OCI-LY3 (cell line): ENCODE data around the gene MTHFD1.

Experiments
- H2AFZ ChIP-seq: fragments of 200-600, 300-600 bp; shearing (Covaris generic); 2 replicates; pipeline ENCODE4 v1.6.0; 2014; ENCODE audit warnings: antibody characterized with exemption, low read depth, low read length
- H3K27ac ChIP-seq: fragments of 200-600, 300-600 bp; sonication (generic); 2 replicates; pipeline ENCODE4 v1.5.1; 2014; ENCODE audit warnings: mild to moderate bottlenecking, low read length, moderate library complexity, mixed read lengths
- H3K27me3 ChIP-seq: fragments of 200-600, 300-600 bp; sonication (generic); 2 replicates; pipeline ENCODE4 v1.6.1; 2014; ENCODE audit warnings: low read depth, low read length, mixed read lengths
- H3K36me3 ChIP-seq: fragments of 200-600, 300-600 bp; sonication (generic); replicated peaks from 2 replicates; pipeline ENCODE3; 2014; ENCODE audit warnings: low read depth, low read length, mixed read lengths
- H3K4me1 ChIP-seq: fragments of 300-600, 200-600 bp; sonication (generic); 2 replicates; pipeline ENCODE4 v1.6.1; 2014; ENCODE audit warnings: low read length, mixed read lengths
- H3K4me2 ChIP-seq: fragments of 200-600, 300-600 bp; sonication (generic); 2 replicates; pipeline ENCODE4 v1.6.1; 2014; ENCODE audit warnings: low read length, mixed read lengths
- H3K4me3 ChIP-seq: fragments of 300-600, 200-600 bp; sonication (generic); 2 replicates; pipeline ENCODE4 v1.5.1; 2014; ENCODE audit warnings: antibody characterized with exemption, mild to moderate bottlenecking, low read length, moderate library complexity
- H3K79me2 ChIP-seq: fragments of 300-600, 200-600 bp; shearing (Covaris generic); 2 replicates; pipeline ENCODE4 v1.6.1; 2014; ENCODE audit warnings: mild to moderate bottlenecking, low read length, mixed read lengths
- H3K9ac ChIP-seq: fragments of 300-600, 200-600 bp; shearing (Covaris generic); 2 replicates; pipeline ENCODE4 v1.6.0; 2014; ENCODE audit warnings: mild to moderate bottlenecking, low read length, moderate library complexity
- H3K9me3 ChIP-seq: fragments of 200-600, 300-600 bp; shearing (Covaris generic); 2 replicates; pipeline ENCODE4 v1.6.1; 2014; ENCODE audit warnings: low read length, mixed read lengths; ENCODE audit not compliant: insufficient read depth
- H4K20me1 ChIP-seq: fragments of 200-600, 300-600 bp; sonication (generic); 2 replicates; pipeline ENCODE4 v1.6.1; 2016; ENCODE audit warnings: low read length, mixed read lengths; ENCODE audit not compliant: insufficient read depth
- CTCF ChIP-seq: fragments of 200-600, 300-600 bp; sonication (generic); IDR thresholded peaks from 2 replicates; pipeline ENCODE4 v1.5.1; 2014; ENCODE audit warnings: antibody characterized with exemption, low read length, low read depth
- EZH2phosphoT487 ChIP-seq: fragments of 200-600 bp; shearing (Covaris generic); IDR thresholded peaks from 2 replicates; pipeline ENCODE4 v1.6.1; 2018; ENCODE audit warnings: antibody characterized with exemption, mixed run types, low read depth

MTHFD1 gene

GRCh38 chr14:64434528-64434927 is 46.4 kb downstream of the MTHFD1 start:
- TF ChIP-seq EZH2phosphoT487 = no peak
- no peak for TF ChIP-seq CTCF
- Histone ChIP-seq H3K4me2 (no peak overlapping the region), H3K79me2 (no peaks in the 10 kb centered on the region), H3K36me3 (peaks cover 58% of the 10 kb centered on the region), H3K4me1 (no peaks in the 10 kb centered on the region), H3K9me3 (no peaks in the 10 kb centered on the region), H3K27ac (no peak overlapping the region), H4K20me1 (no peaks in the 10 kb centered on the region), H2AFZ (no peak overlapping the region), H3K4me3 (no peak overlapping the region), H3K27me3 (no peaks in the 10 kb centered on the region), H3K9ac (no peak overlapping the region)

DNA sequence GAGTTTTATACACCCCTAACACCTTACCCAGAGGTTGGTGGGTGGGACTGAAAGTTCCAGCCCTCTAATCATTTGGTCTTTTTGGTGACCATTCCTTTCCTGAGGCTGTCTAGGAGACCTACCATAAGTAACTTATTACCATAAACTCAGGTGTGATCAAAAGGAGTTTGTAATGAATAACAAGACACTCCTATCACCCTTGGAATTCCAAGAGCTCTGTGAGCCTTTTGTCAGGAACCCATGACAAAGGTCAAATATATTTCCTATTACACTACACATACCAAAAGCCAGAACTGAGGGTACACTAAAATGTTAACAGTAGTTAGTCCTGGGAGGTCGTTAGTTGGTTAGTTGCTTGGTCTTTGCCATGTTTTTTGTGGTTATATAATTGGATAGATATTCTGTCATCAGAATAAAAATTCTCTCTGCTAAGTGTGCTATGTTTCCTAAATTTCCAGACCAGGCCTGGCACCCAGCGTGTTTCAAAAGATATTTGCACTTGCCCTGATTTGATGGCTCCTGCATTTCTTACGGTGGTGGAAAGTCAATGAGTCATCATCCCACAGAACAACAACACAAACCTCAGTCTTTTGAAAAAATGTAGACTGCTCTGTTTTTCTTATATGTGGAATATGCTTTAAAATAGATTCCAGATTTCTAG is 50.2 kb downstream of the MTHFD1 start:
- no peak overlapping the region for H2AFZ ChIP-seq
- H3K9me3 ChIP-seq = no peaks in the 10 kb centered on the region
- H3K4me1 ChIP-seq = peaks cover 2% of the 10 kb centered on the region; the same call in 1 of the 2 replicates
- H3K79me2 ChIP-seq = no peaks in the 10 kb centered on the region
- H3K36me3 ChIP-seq = peaks cover 60% of the 10 kb centered on the region
- no peak overlapping the region for H3K9ac ChIP-seq
- no peaks in the 10 kb centered on the region for H3K27me3 ChIP-seq
- H3K4me2 ChIP-seq = no peak overlapping the region
- H4K20me1 ChIP-seq = no peaks in the 10 kb centered on the region
- H3K27ac ChIP-seq = no peak overlapping the region
- no peak overlapping the region for H3K4me3 ChIP-seq
- TF ChIP-seq CTCF (no peak), EZH2phosphoT487 (no peak)

DNA sequence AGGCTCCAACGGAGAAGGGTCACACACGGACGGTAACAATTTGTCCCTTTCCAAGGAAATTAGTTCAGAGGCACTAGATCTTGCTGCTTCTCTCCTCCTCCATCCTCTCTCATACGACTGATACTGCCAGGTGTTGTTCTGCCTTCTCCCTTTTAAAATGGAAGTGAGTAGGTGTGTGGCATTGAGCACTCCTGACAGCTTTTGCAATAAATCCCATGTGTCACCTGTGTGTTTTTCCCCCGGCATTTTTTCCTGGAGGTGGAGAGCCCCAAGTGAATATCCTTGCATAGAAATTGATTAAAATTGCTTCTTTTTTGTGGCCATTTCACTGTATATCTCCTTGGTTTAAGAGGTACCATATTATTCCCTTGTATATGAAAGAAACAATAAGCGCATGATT is 51.0 kb downstream of the MTHFD1 start:
- Histone ChIP-seq H3K27ac (no peak overlapping the region), H3K27me3 (no peaks in the 10 kb centered on the region), H3K79me2 (no peaks in the 10 kb centered on the region), H3K4me3 (no peak overlapping the region), H3K36me3 (peaks cover 66% of the 10 kb centered on the region), H3K9me3 (no peaks in the 10 kb centered on the region), H3K9ac (no peak overlapping the region), H3K4me1 (peaks cover 10% of the 10 kb centered on the region), H3K4me2 (no peak overlapping the region), H4K20me1 (no peaks in the 10 kb centered on the region), H2AFZ (no peak overlapping the region)
- TF ChIP-seq CTCF (no peak), EZH2phosphoT487 (no peak)

- Histone ChIP-seq H3K4me3 (no peak overlapping the region), H4K20me1 (no peaks in the 10 kb centered on the region), H3K27ac (no peak overlapping the region), H3K79me2 (no peaks in the 10 kb centered on the region), H3K9ac (no peak overlapping the region), H3K4me1 (peaks cover 23% of the 10 kb centered on the region), H3K4me2 (no peak overlapping the region), H3K36me3 (peaks cover 68% of the 10 kb centered on the region), H2AFZ (no peak overlapping the region), H3K9me3 (no peaks in the 10 kb centered on the region), H3K27me3 (no peaks in the 10 kb centered on the region)
- TF ChIP-seq CTCF (no peak), EZH2phosphoT487 (no peak)
Observed at GRCh38 chr14:64440494-64440893, 52.3 kb downstream of the MTHFD1 start.
